Activated CD4-positive, alpha-beta T cell treated with anti-CD3 and anti-CD28 coated beads, Interleukin-2, amount 50 U/mL, for 48 hours (primary cell): ENCODE measurements around the gene ACOX3.
"Not testable (repeated sequence)": the region's sequence is repeated elsewhere in the genome, so short reads cannot be mapped to it uniquely, and the experiment has no call there.

Experiments
- DNase-seq, 2 experiments: peaks; one replicate each; pipeline ENCODE4 v3.0.0-alpha.2; 2020

The ACOX3 gene

GRCh38 chr4:8386731-8387130 is 53.8 kb downstream of the ACOX3 start:
- no peak for DNase-seq

GRCh38 chr4:8386131-8386530 is 54.4 kb downstream of the ACOX3 start:
- DNase-seq = not testable (repeated sequence)

- DNase-seq = no peak
These were observed 54.9 kb downstream of the ACOX3 start for GRCh38 chr4:8385611-8386010.

GRCh38 chr4:8385106-8385505 is 55.4 kb downstream of the ACOX3 start:
- DNase-seq = no peak

- no peak for DNase-seq
These were observed 56.0 kb downstream of the ACOX3 start for GRCh38 chr4:8384397-8385060.

- DNase-seq = no peak
These were observed 56.9 kb downstream of the ACOX3 start for GRCh38 chr4:8383451-8384160.

- DNase-seq = no peak
These were observed 57.5 kb downstream of the ACOX3 start for GRCh38 chr4:8383016-8383415.

- DNase-seq = no peak
These were observed 58.5 kb downstream of the ACOX3 start for GRCh38 chr4:8381814-8382581.

GRCh38 chr4:8380511-8381415 is 59.8 kb downstream of the ACOX3 start:
- DNase-seq = no peak

GRCh38 chr4:8379771-8380170 is 60.8 kb downstream of the ACOX3 start:
- DNase-seq = no peak

GRCh38 chr4:8379281-8379680 is 61.2 kb downstream of the ACOX3 start:
- DNase-seq = no peak

- DNase-seq = no peak
These were observed 61.7 kb downstream of the ACOX3 start for GRCh38 chr4:8378776-8379175.

- DNase-seq = no peak
These were observed 62.3 kb downstream of the ACOX3 start for GRCh38 chr4:8378101-8378724.

GRCh38 chr4:8377103-8378075 is 63.1 kb downstream of the ACOX3 start:
- no peak for DNase-seq

- DNase-seq = no peak
These were observed 64.0 kb downstream of the ACOX3 start for GRCh38 chr4:8376361-8377102.

GRCh38 chr4:8374851-8375649 is 65.5 kb downstream of the ACOX3 start:
- DNase-seq = no peak

GRCh38 chr4:8373973-8374545 is 66.5 kb downstream of the ACOX3 start:
- DNase-seq = no peak

- DNase-seq = no peak
These were observed 67.1 kb downstream of the ACOX3 start for GRCh38 chr4:8373270-8373972.
